DOHH2 (cell line): ENCODE results near the gene YIPF3.

Experiments
- EZH2phosphoT487 ChIP-seq: fragments of 200-600 bp; sonication (generic); IDR thresholded peaks from 2 replicates; pipeline ENCODE4 v1.6.1; 2017; ENCODE audit warnings: borderline replicate concordance, mild to moderate bottlenecking, antibody characterized with exemption, low read length, moderate library complexity, mixed read lengths
- TF ChIP-seq, protein P1 (sequence below): fragments of 200-600 bp; sonication (generic); IDR thresholded peaks from one replicate; pipeline ENCODE4 v1.5.1; 2014; ENCODE audit warnings: antibody characterized with exemption, mild to moderate bottlenecking, low read depth, low read length; ENCODE audit not compliant: poor library complexity, severe bottlenecking

DNA sequence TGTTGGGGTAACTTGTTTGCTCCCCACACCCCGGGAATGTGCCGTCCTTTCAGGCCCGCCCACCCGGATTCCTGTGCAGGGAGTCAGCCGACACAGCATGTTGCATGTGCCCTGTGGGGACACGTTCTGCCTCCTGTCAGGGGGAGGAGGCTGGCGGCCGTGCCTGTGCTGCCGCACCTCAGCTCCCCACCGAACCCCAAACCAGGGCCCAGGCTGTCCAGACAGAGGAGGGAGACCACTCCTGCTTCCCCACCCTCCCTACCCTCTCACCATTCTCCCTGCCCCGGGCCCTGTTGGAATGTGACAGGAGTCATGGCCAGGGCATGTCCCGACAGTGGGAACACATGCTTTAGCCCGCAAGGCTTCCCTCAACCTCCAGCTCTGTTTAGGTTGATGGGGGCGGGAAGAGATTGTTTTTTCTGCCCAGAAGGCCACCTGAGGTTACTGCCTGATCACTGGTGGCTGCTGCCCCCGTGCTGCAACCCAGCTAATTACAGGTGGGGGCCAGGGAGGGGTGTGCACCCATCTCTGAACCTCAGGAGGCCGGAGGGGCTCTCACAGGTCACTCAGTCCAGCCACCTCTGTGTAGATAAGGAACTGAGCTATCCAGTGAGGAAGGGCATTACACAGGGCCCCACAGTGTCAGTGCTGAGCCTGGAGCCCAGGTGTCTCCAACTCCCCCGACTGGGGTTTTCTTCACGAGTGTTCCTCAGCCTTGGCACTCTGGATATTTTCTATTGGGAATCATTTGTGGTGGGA, 20.2 kb downstream of the YIPF3 start:
- TF ChIP-seq, protein P1, sequence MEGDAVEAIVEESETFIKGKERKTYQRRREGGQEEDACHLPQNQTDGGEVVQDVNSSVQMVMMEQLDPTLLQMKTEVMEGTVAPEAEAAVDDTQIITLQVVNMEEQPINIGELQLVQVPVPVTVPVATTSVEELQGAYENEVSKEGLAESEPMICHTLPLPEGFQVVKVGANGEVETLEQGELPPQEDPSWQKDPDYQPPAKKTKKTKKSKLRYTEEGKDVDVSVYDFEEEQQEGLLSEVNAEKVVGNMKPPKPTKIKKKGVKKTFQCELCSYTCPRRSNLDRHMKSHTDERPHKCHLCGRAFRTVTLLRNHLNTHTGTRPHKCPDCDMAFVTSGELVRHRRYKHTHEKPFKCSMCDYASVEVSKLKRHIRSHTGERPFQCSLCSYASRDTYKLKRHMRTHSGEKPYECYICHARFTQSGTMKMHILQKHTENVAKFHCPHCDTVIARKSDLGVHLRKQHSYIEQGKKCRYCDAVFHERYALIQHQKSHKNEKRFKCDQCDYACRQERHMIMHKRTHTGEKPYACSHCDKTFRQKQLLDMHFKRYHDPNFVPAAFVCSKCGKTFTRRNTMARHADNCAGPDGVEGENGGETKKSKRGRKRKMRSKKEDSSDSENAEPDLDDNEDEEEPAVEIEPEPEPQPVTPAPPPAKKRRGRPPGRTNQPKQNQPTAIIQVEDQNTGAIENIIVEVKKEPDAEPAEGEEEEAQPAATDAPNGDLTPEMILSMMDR = peak; percentile 52
- no peak for TF ChIP-seq EZH2phosphoT487
